GM13977 (cell line): ENCODE results near the gene ERCC6L2.

Experiments used
- DNase-seq: peaks from one replicate; pipeline ENCODE4 v3.0.0; 2012; ENCODE audit warnings: low spot score
- CTCF ChIP-seq: IDR thresholded peaks from 2 replicates; pipeline ENCODE4 v1.5.1; 2012; ENCODE audit warnings: mild to moderate bottlenecking, control low read depth; ENCODE audit not compliant: insufficient read depth; ENCODE audit errors: extremely low read depth, missing control alignments
- in situ Hi-C: fragments of 300-500 bp; cut with MboI; formaldehyde crosslinking; loops from one replicate; pipeline ENCODE4 v1.12.0; 2022; ENCODE audit warnings: low sequenced_read_pairs, low pct_unique_long_range_greater_than_20kb, mixed read lengths, inconsistent platforms; ENCODE audit not compliant: unreplicated experiment

Gene ERCC6L2

GRCh38 chr9:95875305-95876137, at the start of gene ERCC6L2:
Gene ERCC6L2 (plus strand): TSS chr9:95875691. CDS start chr9:95876039, 348 bp downstream.
- no peak for TF ChIP-seq CTCF
- peak; percentile 88 for DNase-seq
- in situ Hi-C loops, result no loop called here

- in situ Hi-C loops, result no loop called here
- no peak for TF ChIP-seq CTCF
- no peak for DNase-seq
Observed at GRCh38 chr9:95826183-95826838, 49.2 kb upstream of the ERCC6L2 start.

- DNase-seq, result no peak
- no peak for TF ChIP-seq CTCF
- in situ Hi-C loops, result no loop called here
Observed at GRCh38 chr9:95830768-95831167, 44.7 kb upstream of the ERCC6L2 start.

GRCh38 chr9:95831810-95832209, 43.7 kb upstream of the ERCC6L2 start:
- no peak for DNase-seq
- in situ Hi-C loops, result no loop called here
- no peak for TF ChIP-seq CTCF

- in situ Hi-C loops, result no loop called here
- no peak for DNase-seq
- TF ChIP-seq CTCF, result no peak
Observed at GRCh38 chr9:95833546-95834178, 41.8 kb upstream of the ERCC6L2 start.

- DNase-seq, result no peak
- in situ Hi-C loops, result no loop called here
- no peak for TF ChIP-seq CTCF
Observed at GRCh38 chr9:95834281-95834907, 41.1 kb upstream of the ERCC6L2 start.
